Activated T-cell treated with anti-CD3 and anti-CD28 coated beads, Interleukin-2, amount 50 U/mL, for 1 hour (primary cell): Measurements from ENCODE around the gene FUNDC2.
A peak's percentile ranks its signal among the peaks of the same experiment; 100 is the strongest.
"Not testable (repeated sequence)": the region's sequence is repeated elsewhere in the genome, so short reads cannot be mapped to it uniquely, and the experiment has no call there.

Experiments
- DNase-seq: peaks from one replicate; pipeline ENCODE4 v3.0.0-alpha.2; 2020

Gene FUNDC2

GRCh38 chrX:155026727-155027508, at the start of gene FUNDC2:
Gene FUNDC2, plus strand, starts transcription at chrX:155026844. Its CDS starts 95 bp downstream, at chrX:155026939.
- DNase-seq, result peak; percentile 90

GRCh38 chrX:154979629-154980028, 47.0 kb upstream of the FUNDC2 start:
- no peak for DNase-seq

GRCh38 chrX:154980330-154981115, 46.1 kb upstream of the FUNDC2 start:
- DNase-seq, result peak; percentile 76

GRCh38 chrX:154981116-154981411, 45.6 kb upstream of the FUNDC2 start:
- DNase-seq, result no peak

GRCh38 chrX:154986826-154987575, 39.6 kb upstream of the FUNDC2 start:
- no peak for DNase-seq

- DNase-seq, result no peak
These were observed 38.7 kb upstream of the FUNDC2 start for GRCh38 chrX:154987940-154988339.

- DNase-seq, result no peak
These were observed 37.9 kb upstream of the FUNDC2 start for GRCh38 chrX:154988719-154989118.

- DNase-seq, result no peak
These were observed 36.1 kb upstream of the FUNDC2 start for GRCh38 chrX:154990496-154990895.

- DNase-seq, result no peak
These were observed 35.6 kb upstream of the FUNDC2 start for GRCh38 chrX:154991039-154991438.

GRCh38 chrX:154991476-154991875, 35.2 kb upstream of the FUNDC2 start:
- no peak for DNase-seq

GRCh38 chrX:154998204-154998880, 28.3 kb upstream of the FUNDC2 start:
- no peak for DNase-seq

GRCh38 chrX:155000841-155001240, 25.8 kb upstream of the FUNDC2 start:
- no peak for DNase-seq

- DNase-seq, result no peak
These were observed 24.8 kb upstream of the FUNDC2 start for GRCh38 chrX:155001873-155002272.

GRCh38 chrX:155005190-155005589, 21.5 kb upstream of the FUNDC2 start:
- no peak for DNase-seq

GRCh38 chrX:155006379-155006778, 20.3 kb upstream of the FUNDC2 start:
- not testable (repeated sequence) for DNase-seq

GRCh38 chrX:155006913-155007671, 19.6 kb upstream of the FUNDC2 start:
- not testable (repeated sequence) for DNase-seq

- DNase-seq, result not testable (repeated sequence)
These were observed 18.1 kb upstream of the FUNDC2 start for GRCh38 chrX:155008578-155008977.

- DNase-seq, result no peak
These were observed 16.6 kb upstream of the FUNDC2 start for GRCh38 chrX:155009994-155010472.

- DNase-seq, result no peak
These were observed 6.1 kb upstream of the FUNDC2 start for GRCh38 chrX:155020591-155020990.

- DNase-seq, result no peak
These were observed 4.1 kb upstream of the FUNDC2 start, which contains the start of gene F8 for GRCh38 chrX:155022585-155022984. Gene F8, minus strand, starts transcription at chrX:155022723. Its CDS starts 171 bp downstream, at chrX:155022552.

GRCh38 chrX:155023907-155024833, 2.5 kb upstream of the FUNDC2 start:
- DNase-seq, result no peak
